GM21528 (cell line): ENCODE measurements around the gene CHD3.

Experiments used
- ATAC-seq: cut with Tn5 transposase; IDR thresholded peaks from one replicate; pipeline ENCODE4 v1.9.1; 2021; ENCODE audit warnings: mild to moderate bottlenecking, moderate library complexity; ENCODE audit not compliant: unreplicated experiment, low FRiP score

CHD3 gene

DNA sequence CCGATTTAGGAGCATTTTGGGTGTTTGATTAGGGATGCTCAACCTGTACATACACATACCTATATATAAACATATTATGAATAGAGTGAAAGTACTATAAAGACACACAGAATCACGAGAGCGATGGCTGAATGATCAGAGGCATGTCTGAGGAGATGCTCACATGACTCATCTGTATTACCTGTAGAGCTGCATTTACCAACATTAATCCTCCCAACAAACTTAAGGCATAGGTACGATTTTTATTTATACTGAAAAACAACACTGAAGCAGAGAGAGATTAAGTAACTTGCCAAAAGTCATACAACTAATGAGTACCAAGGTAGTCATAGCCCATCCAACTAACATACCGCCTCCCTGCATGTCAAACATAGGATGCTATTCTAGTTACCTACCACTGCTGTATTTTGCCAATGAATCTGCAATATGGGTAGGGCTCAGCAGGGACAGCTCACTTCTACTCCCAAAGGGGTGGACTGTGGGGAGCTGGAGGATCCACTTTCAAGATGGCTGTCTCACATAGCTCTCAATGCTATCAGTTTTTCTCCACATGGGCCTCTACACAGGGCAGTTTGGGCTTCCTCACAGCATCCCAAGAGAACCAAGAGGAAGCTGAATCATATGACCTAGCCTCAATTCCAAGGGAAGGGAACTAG lies 23.5 kb upstream of the CHD3 start:
- no peak for ATAC-seq

GRCh38 chr17:7867881-7868329 lies 20.7 kb upstream of the CHD3 start:
- no peak for ATAC-seq

DNA sequence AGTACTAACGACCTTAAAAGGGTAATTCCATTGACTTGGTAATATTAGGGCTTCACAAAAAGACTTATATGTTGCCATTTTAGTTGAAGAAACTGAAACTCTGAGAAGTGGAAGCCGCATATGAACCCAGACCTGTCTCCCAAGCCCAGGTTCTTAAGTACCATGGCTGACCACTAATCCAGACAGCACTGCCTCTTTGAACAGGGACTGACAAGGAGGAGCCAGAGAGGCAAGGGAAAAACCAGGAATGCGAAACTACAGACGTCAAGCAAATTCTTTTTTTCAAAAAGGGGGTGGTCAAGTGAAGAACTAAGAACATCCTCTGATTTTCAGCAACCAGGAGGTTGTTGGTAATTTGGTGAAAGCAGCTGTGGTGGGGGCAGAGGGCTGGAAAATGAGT lies 15.5 kb upstream of the CHD3 start:
- ATAC-seq, result no peak

DNA sequence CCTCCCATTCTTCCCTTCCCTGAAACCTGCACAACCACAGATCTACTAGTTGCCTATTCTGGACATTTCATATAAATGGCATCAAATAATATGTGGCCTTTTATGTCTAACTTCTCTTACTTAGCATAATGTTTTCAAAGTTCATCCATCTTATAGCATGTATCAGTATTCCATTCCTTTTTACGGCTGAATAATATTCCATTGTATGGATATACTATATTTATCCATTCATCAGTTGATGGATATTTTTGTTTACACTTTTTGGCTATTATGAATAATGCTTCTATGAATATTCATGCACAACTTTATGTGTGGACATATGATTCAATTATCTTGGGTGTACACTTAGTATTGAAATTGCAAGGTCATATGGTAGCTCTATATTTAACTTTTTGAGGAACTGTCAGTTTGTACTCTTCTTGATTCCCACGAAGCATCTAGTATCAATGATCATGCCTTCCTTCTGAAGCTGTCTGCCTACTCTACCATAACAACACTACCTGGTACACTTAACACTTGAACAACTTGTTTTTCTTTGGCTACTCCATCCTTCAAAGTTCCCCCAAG lies 12.7 kb upstream of the CHD3 start:
- ATAC-seq, result no peak

GRCh38 chr17:7878234-7878633 lies 10.4 kb upstream of the CHD3 start:
- ATAC-seq, result no peak

DNA sequence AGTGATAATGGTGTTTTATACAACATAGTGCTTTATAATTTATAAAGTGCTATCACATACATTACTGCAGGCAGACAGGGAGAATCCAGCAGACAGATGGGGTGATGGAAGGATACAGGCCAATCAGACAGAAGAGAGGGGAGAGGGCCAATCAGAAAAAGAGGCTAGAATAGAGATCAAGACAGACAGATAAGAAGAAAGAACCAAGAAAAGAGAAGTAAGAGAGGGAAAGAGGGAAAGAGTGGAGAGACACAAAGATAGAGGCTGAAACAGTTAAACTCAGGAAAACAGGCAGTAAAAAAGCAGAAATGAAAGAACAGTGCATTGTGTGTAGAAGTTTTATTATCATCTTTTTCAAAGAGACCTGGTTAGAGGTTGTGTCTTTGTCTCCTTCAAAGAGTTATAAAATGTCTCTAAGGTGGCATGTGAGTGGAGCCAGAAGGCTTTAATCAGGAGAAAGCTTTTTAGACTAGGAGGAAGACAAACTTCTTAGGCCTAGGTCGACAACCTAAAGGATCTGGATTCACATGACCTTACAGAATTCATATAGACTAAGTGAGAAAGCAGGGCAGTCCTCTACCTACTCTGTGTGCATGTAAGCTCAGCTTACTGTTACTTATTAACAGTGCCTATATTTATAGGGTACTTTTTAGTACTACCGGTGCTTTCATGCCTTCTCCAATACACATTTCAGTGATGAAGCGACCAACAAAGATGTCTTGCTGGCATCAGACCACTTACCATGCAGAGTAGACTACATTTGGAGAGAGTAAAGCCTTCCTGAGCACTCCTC lies 8.3 kb upstream of the CHD3 start:
- no peak for ATAC-seq

GRCh38 chr17:7881276-7882054 lies 7.1 kb upstream of the CHD3 start:
- no peak for ATAC-seq

- ATAC-seq, result no peak
Observed at GRCh38 chr17:7882068-7882467, 6.5 kb upstream of the CHD3 start.

DNA sequence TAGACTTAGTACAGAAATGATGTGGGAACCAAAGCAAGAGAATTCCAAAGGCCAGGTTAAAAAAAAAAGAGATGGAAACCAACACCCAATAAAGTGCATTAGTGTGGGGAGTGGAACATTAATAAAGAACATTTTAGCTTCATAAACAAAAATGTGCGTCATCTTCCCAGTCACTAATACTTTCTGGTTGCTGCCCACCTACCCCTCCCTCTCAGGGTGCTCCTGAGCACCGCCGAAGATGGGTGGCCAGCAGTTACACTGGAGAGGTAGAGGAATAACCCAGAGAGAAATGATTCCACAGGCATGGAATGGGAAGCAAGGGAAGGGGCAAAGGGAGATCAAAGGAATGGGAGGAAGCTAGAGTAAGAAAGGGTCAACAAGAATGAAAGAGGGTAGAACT lies 6.0 kb upstream of the CHD3 start:
- ATAC-seq, result no peak

- ATAC-seq, result no peak
Observed at GRCh38 chr17:7883781-7884386, 4.7 kb upstream of the CHD3 start.

- ATAC-seq, result no peak
Observed at GRCh38 chr17:7884581-7885366, 3.8 kb upstream of the CHD3 start.

- no peak for ATAC-seq
Observed at GRCh38 chr17:7885367-7886226, 3.0 kb upstream of the CHD3 start.

DNA sequence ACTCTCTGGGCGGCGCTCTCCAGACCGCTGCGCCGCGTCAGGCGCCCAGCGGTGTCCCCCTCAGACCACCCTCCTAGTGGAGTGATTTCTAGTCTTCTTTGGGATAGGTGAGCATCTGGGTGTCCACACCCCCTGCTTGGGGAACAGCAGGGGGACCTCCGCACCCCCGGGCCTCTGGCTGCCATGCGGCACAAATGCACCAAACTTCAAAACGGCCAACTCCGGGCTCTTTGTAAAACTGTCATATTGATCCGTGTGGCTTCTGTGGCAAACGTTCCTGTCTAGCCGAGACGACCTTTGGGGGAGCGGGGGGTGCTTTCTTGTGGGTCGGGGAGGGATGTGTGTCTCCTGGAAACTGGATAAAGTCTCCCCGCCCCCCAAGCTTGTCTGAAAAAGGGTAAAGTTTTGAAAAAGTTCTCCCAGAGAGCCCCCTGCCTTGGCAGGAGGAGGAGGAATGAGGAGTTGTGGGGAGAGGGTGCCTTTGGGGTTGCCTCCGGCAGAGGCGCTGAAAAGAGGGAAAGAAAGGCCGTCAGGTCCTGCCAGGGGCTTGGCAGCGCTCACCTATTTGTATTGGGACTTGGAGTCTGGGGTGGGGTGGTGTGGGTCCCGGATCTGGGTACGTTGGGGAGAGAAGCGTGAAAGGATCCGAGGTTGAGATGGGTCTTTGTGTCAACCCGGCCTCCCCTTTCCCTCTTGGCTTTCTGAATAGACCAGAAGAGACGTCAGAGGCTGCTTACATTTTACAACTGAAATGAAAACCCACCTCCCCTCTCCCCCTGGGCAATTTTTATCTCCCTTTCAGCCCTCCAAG lies 2.2 kb upstream of the CHD3 start:
- ATAC-seq, result no peak

DNA sequence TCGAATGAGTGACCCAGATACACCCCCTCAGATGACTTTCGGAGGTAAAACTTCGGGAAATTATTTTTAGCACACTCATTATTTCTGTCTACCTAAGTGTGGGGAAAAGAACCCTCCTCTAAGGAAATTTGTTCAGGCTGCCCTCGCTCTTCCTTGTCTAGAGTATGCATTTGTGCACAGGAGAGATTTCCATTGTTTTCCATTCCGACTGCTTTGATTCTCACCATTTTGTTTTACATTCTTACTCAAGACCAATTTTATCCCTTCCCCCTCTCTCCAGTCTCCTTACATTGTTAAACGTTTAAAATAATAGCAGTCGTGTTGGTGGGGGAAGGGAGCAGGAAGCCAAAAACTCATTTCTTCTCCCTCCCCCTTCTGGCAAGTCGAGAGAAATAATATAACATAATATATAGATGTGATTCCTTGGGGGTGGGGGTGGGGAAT lies 1.5 kb upstream of the CHD3 start:
- ATAC-seq, result peak; percentile 1

GRCh38 chr17:7887482-7888183 lies 956 bp upstream of the CHD3 start:
- peak; percentile 58 for ATAC-seq

DNA sequence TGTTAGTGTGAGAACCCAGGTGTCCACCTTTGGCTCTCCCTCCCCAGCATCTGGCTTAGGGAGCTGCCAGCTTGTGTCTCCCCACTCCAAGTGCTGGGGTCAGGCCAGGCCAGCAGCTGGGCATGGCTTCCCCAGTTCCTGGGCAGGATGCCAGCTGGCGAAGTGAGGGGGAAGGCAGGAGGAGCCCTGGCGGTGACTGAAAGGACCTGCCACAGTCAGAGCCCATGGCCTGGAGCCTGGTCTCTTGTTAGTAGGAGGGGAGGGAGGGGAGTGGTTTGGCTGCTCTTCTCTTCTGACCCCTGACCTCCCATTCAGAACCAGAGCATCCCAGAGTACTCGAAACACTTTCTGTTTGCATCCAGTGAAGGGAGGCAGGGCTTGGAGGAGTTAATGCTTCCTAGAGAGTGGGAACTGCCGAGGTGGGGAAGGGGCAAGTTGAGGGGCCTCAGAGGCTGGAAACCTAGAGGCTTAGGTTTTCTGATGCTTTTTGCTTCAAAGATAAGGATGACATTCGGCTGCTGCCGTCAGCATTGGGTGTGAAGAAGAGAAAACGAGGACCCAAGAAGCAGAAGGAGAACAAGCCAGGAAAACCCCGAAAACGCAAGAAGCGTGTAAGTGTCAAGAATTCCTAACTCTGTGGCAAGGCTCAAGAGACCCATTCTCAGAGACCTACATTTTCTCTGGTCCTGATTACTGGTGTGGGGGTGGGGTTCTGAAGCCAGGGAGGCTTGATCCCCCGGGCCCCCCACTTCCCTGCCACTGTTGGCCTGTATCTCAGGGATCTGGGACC lies 772 bp downstream of the CHD3 start:
- ATAC-seq, result no peak
